ENCODE results near the gene NLGN4Y.

GRCh38 chrY:14871971-14872370, 347.6 kb downstream of the NLGN4Y start:
- TF ChIP-seq POLR2A (IDR thresholded peaks at IDR 0.05) = no peak
- no peak for TF ChIP-seq CTCF (IDR thresholded peaks at IDR 0.05)
- no peak for TF ChIP-seq POLR2AphosphoS5 (IDR thresholded peaks at IDR 0.05)
- TF ChIP-seq EP300 (IDR thresholded peaks at IDR 0.05) = no peak

Measured in upper lobe of left lung (tissue), 4 donors.